Neutrophil (primary cell): ENCODE results near the gene PPP1R9A.

Experiments
- H3K27ac ChIP-seq: fragments of 200-600 bp; sonication (generic); 2 replicates; pipeline ENCODE4 v1.5.1; 2016; ENCODE audit warnings: mild to moderate bottlenecking, moderate library complexity
- H3K27me3 ChIP-seq: fragments of 200-600 bp; sonication (generic); 2 replicates; pipeline ENCODE4 v1.6.0; 2016; ENCODE audit warnings: mild to moderate bottlenecking
- H3K36me3 ChIP-seq: fragments of 200-600 bp; sonication (generic); 2 replicates; pipeline ENCODE4 v1.5.1; 2017
- H3K4me1 ChIP-seq, 2 experiments: fragments of 200-600 bp in 1 of 2; sonication (generic) in 1 of 2; 1 replicate in 1 of 2; 2 replicates in 1 of 2; pipeline versions ENCODE4 v1.5.1 to v1.6.1; 2013 to 2016; ENCODE audit warnings: low read depth in 1 of 2, low read length in 1 of 2, mild to moderate bottlenecking in 1 of 2, moderate library complexity in 1 of 2; ENCODE audit not compliant: control insufficient read depth in 1 of 2, insufficient read depth in 1 of 2
- H3K4me3 ChIP-seq, 2 experiments: fragments of 200-600 bp in 1 of 2; sonication (generic) in 1 of 2; 1 replicate in 1 of 2; 2 replicates in 1 of 2; pipeline ENCODE4 v1.5.1; 2013 to 2016; ENCODE audit warnings: low read depth in 1 of 2, low read length in 1 of 2, mild to moderate bottlenecking in 1 of 2, moderate library complexity in 1 of 2
- H3K9me3 ChIP-seq: fragments of 200-600 bp; sonication (generic); 2 replicates; pipeline ENCODE4 v1.5.1; 2016
- CTCF ChIP-seq: fragments of 200-600 bp; sonication (generic); IDR thresholded peaks from 2 replicates; pipeline ENCODE4 v1.5.1; 2016; ENCODE audit warnings: antibody characterized with exemption

PPP1R9A gene

GRCh38 chr7:95155965-95156364 is 248.6 kb downstream of the PPP1R9A start:
- Histone ChIP-seq H3K4me1 (no peaks in the 10 kb centered on the region), H3K27me3 (no peaks in the 10 kb centered on the region), H3K36me3 (no peaks in the 10 kb centered on the region), H3K27ac (no peak overlapping the region), H3K4me3 (no peak overlapping the region), H3K9me3 (peaks cover 3% of the 10 kb centered on the region)
- TF ChIP-seq CTCF: no peak

GRCh38 chr7:95157381-95157780 is 250.0 kb downstream of the PPP1R9A start:
- Histone ChIP-seq H3K27me3 (no peaks in the 10 kb centered on the region), H3K27ac (no peak overlapping the region), H3K4me1 (no peaks in the 10 kb centered on the region), H3K9me3 (peaks cover 3% of the 10 kb centered on the region), H3K36me3 (no peaks in the 10 kb centered on the region), H3K4me3 (no peak overlapping the region)
- TF ChIP-seq CTCF: no peak

- H3K27me3 ChIP-seq: no peaks in the 10 kb centered on the region
- H3K36me3 ChIP-seq: no peaks in the 10 kb centered on the region
- H3K9me3 ChIP-seq: no peaks in the 10 kb centered on the region
- no peak for TF ChIP-seq CTCF
- no peak overlapping the region for H3K27ac ChIP-seq
- no peaks in the 10 kb centered on the region for H3K4me1 ChIP-seq
- H3K4me3 ChIP-seq: no peak overlapping the region
These were observed 262.3 kb downstream of the PPP1R9A start for GRCh38 chr7:95169678-95170077.

GRCh38 chr7:95172420-95172819 is 265.0 kb downstream of the PPP1R9A start:
- H3K9me3 ChIP-seq: no peaks in the 10 kb centered on the region
- H3K4me1 ChIP-seq: no peaks in the 10 kb centered on the region
- no peaks in the 10 kb centered on the region for H3K36me3 ChIP-seq
- H3K4me3 ChIP-seq: no peak overlapping the region
- H3K27me3 ChIP-seq: no peaks in the 10 kb centered on the region
- no peak overlapping the region for H3K27ac ChIP-seq
- no peak for TF ChIP-seq CTCF

GRCh38 chr7:95190515-95190914 is 283.1 kb downstream of the PPP1R9A start:
- Histone ChIP-seq H3K9me3 (no peaks in the 10 kb centered on the region), H3K4me1 (no peaks in the 10 kb centered on the region), H3K27ac (no peak overlapping the region), H3K27me3 (no peaks in the 10 kb centered on the region), H3K4me3 (no peak overlapping the region), H3K36me3 (no peaks in the 10 kb centered on the region)
- no peak for TF ChIP-seq CTCF

- no peaks in the 10 kb centered on the region for H3K36me3 ChIP-seq
- H3K27me3 ChIP-seq: no peaks in the 10 kb centered on the region
These were observed 284.4 kb downstream of the PPP1R9A start for GRCh38 chr7:95191795-95192194.

More at GRCh38 chr7:95191795-95192194, 284.4 kb downstream of the PPP1R9A start:
- H3K9me3 ChIP-seq: no peaks in the 10 kb centered on the region
- TF ChIP-seq CTCF: no peak
- no peak overlapping the region for H3K27ac ChIP-seq
- H3K4me1 ChIP-seq: no peaks in the 10 kb centered on the region
- no peak overlapping the region for H3K4me3 ChIP-seq
